B cell (primary cell): ENCODE data around the gene MYOM1.

Source experiments
- EZH2 ChIP-seq: IDR thresholded peaks from 2 replicates; pipeline ENCODE4 v1.6.1; 2012; ENCODE audit warnings: borderline replicate concordance, low read depth, mild to moderate bottlenecking, moderate library complexity, low read length; ENCODE audit not compliant: insufficient read depth, poor library complexity, severe bottlenecking
- TF ChIP-seq, protein P1 (sequence below): fragments of 200-600 bp; IDR thresholded peaks from one replicate; pipeline ENCODE4 v1.8.0; 2022; ENCODE audit warnings: antibody characterized with exemption, mild to moderate bottlenecking

DNA sequence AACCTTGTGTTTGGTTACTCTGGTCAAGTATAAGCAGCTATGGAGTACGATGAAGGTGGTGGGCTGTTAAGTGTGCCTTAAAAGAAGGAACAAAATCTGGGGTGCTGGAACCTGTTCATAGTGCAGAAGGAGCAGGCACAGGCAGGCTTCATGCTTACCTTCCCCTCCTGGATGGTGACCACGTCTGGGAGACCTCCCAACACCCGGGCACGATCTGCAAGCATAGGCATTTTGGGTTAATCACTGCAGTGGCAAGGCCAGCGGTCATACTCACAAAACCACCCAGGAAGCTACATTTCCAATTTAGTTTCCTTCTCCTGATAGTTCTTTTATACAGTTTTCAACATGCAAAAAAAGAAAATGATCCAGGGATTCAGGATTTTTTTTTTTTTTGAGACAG lies 148.1 kb downstream of the MYOM1 start:
- TF ChIP-seq, protein P1, sequence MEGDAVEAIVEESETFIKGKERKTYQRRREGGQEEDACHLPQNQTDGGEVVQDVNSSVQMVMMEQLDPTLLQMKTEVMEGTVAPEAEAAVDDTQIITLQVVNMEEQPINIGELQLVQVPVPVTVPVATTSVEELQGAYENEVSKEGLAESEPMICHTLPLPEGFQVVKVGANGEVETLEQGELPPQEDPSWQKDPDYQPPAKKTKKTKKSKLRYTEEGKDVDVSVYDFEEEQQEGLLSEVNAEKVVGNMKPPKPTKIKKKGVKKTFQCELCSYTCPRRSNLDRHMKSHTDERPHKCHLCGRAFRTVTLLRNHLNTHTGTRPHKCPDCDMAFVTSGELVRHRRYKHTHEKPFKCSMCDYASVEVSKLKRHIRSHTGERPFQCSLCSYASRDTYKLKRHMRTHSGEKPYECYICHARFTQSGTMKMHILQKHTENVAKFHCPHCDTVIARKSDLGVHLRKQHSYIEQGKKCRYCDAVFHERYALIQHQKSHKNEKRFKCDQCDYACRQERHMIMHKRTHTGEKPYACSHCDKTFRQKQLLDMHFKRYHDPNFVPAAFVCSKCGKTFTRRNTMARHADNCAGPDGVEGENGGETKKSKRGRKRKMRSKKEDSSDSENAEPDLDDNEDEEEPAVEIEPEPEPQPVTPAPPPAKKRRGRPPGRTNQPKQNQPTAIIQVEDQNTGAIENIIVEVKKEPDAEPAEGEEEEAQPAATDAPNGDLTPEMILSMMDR, result no peak
- TF ChIP-seq EZH2, result no peak
